H1 (cell line): ENCODE measurements around the gene C19orf25. TPM values are rescaled to one million over a fixed set of nuclear protein-coding genes. Genes with fewer than 3 reads are reported as not detected.

ENCODE experiments used
- CTCF ChIA-PET: fragments of 300-600 bp; sonication (Branson Sonifier 250); formaldehyde crosslinking; loops from one replicate; lab custom pipeline; 2021; ENCODE audit not compliant: partially characterized antibody; lab: Charles Lee
- POLR2A ChIA-PET: fragments of 300-600 bp; sonication (Branson Sonifier 250); formaldehyde crosslinking; loops from one replicate; lab custom pipeline; 2021; ENCODE audit warnings: inconsistent platforms; ENCODE audit not compliant: partially characterized antibody; lab: Charles Lee
- DNase-seq, 2 experiments: peaks; one replicate each; pipeline versions ENCODE4 v3.0.0 to v3.0.0-alpha.2; 2010 to 2022; ENCODE audit warnings: low spot score in 2 of 2, low read depth in 1 of 2, mixed read lengths in 1 of 2
- FAIRE-seq: peaks from 2 replicates; lab custom pipeline; 2011; peaks lifted over from hg19 to GRCh38; lab: Jason Lieb, UNC
- H2AFZ ChIP-seq: 2 replicates; pipeline ENCODE4 v1.8.1; 2012; ENCODE audit warnings: low read length, inconsistent platforms
- H2AK5ac ChIP-seq: 2 replicates; pipeline ENCODE4 v1.6.1; 2013; ENCODE audit warnings: low read depth, low read length
- H2BK120ac ChIP-seq: replicated peaks from 2 replicates; pipeline ENCODE3; 2013; ENCODE audit warnings: low read depth, low read length, inconsistent platforms
- H2BK12ac ChIP-seq: 2 replicates; pipeline ENCODE4 v1.6.1; 2013; ENCODE audit warnings: low read depth, low read length
- H2BK15ac ChIP-seq: 2 replicates; pipeline ENCODE4 v1.6.1; 2013; ENCODE audit warnings: low read length
- H2BK20ac ChIP-seq: 2 replicates; pipeline ENCODE4 v1.6.1; 2013; ENCODE audit warnings: low read length
- H2BK5ac ChIP-seq: 2 replicates; pipeline ENCODE4 v1.6.1; 2013; ENCODE audit warnings: low read depth, low read length
- H3K14ac ChIP-seq: 2 replicates; pipeline ENCODE4 v1.6.1; 2013; ENCODE audit warnings: inconsistent platforms; ENCODE audit not compliant: insufficient read length
- H3K18ac ChIP-seq: 2 replicates; pipeline ENCODE4 v1.6.1; 2013; ENCODE audit warnings: low read length; ENCODE audit errors: extremely low read depth
- H3K23ac ChIP-seq: 2 replicates; pipeline ENCODE4 v1.6.1; 2013; ENCODE audit warnings: inconsistent platforms; ENCODE audit not compliant: insufficient read length
- H3K23me2 ChIP-seq: 2 replicates; pipeline ENCODE4 v1.6.1; 2013; ENCODE audit warnings: low read depth, low read length
- H3K27ac ChIP-seq: 2 replicates; pipeline ENCODE4 v1.6.1; 2011; ENCODE audit warnings: low read depth, low read length, inconsistent platforms
- H3K27me3 ChIP-seq, 4 experiments: replicated peaks in 1 of 4; 1 replicate in 1 of 4; 2 replicates in 3 of 4; pipeline versions ENCODE4 v1.6.1 to v1.8.1; 2011 to 2013; ENCODE audit warnings: low read length in 3 of 4, mild to moderate bottlenecking in 3 of 4, inconsistent platforms in 2 of 4, mixed read lengths in 2 of 4, moderate library complexity in 1 of 4; ENCODE audit not compliant: control insufficient read depth in 3 of 4, insufficient read depth in 3 of 4; ENCODE audit errors: extremely low read depth in 1 of 4
- H3K36me3 ChIP-seq, 4 experiments: 2 replicates each; pipeline versions ENCODE4 v1.6.1 to v1.8.1; 2011 to 2013; ENCODE audit warnings: mild to moderate bottlenecking in 4 of 4, low read length in 3 of 4, moderate library complexity in 2 of 4, control low read depth in 1 of 4, inconsistent platforms in 1 of 4; ENCODE audit not compliant: insufficient read depth in 4 of 4, control insufficient read depth in 2 of 4
- H3K4ac ChIP-seq: replicated peaks from 2 replicates; pipeline ENCODE3; 2013; ENCODE audit warnings: low read length, low read depth, mixed read lengths, inconsistent platforms; ENCODE audit not compliant: insufficient read length
- H3K4me1 ChIP-seq, 4 experiments: replicated peaks in 1 of 4; 1 replicate in 1 of 4; 2 replicates in 3 of 4; pipeline versions ENCODE4 v1.6.1 to v1.8.1; 2011 to 2013; ENCODE audit warnings: low read length in 3 of 4, inconsistent platforms in 2 of 4, mixed read lengths in 1 of 4; ENCODE audit not compliant: insufficient read depth in 4 of 4, control insufficient read depth in 3 of 4
- H3K4me2 ChIP-seq, 2 experiments: 2 replicates each; pipeline versions ENCODE4 v1.6.1 to v1.8.1; 2011 to 2013; ENCODE audit warnings: low read depth in 2 of 2, low read length in 2 of 2, control low read depth in 1 of 2, inconsistent platforms in 1 of 2, mild to moderate bottlenecking in 1 of 2; ENCODE audit not compliant: insufficient read depth in 1 of 2
- H3K4me3 ChIP-seq, 4 experiments: fragments of 200-600, 300-600 bp in 1 of 4; sonication (generic), shearing (Covaris generic), sonication (Bioruptor Twin) in 1 of 4; 2 replicates each; pipeline versions ENCODE4 v1.5.1 to v1.8.1; 2011 to 2016; ENCODE audit warnings: low read length in 4 of 4, low read depth in 3 of 4, control low read depth in 2 of 4, inconsistent platforms in 2 of 4, mild to moderate bottlenecking in 2 of 4, mixed read lengths in 1 of 4, moderate library complexity in 1 of 4; ENCODE audit not compliant: insufficient read depth in 2 of 4; ENCODE audit errors: extremely low read depth in 1 of 4
- H3K56ac ChIP-seq: replicated peaks from 2 replicates; pipeline ENCODE3; 2013; ENCODE audit warnings: low read depth, mild to moderate bottlenecking, mixed read lengths, low read length, inconsistent platforms; ENCODE audit not compliant: insufficient read length
- H3K79me1 ChIP-seq: 2 replicates; pipeline ENCODE4 v1.6.1; 2013; ENCODE audit warnings: low read depth, low read length, control low read depth
- H3K79me2 ChIP-seq, 2 experiments: 2 replicates each; pipeline versions ENCODE4 v1.6.1 to v1.8.1; 2012 to 2013; ENCODE audit warnings: low read length in 2 of 2, mild to moderate bottlenecking in 2 of 2, inconsistent platforms in 1 of 2; ENCODE audit not compliant: insufficient read depth in 2 of 2, control insufficient read depth in 1 of 2
- H3K9ac ChIP-seq, 4 experiments: replicated peaks in 1 of 4; 1 replicate in 1 of 4; 2 replicates in 3 of 4; pipeline versions ENCODE4 v1.6.1 to v1.8.1; 2011 to 2013; ENCODE audit warnings: low read depth in 3 of 4, low read length in 3 of 4, control low read depth in 2 of 4, mild to moderate bottlenecking in 2 of 4, moderate library complexity in 2 of 4, inconsistent platforms in 1 of 4; ENCODE audit errors: extremely low read depth in 1 of 4
- H3K9me3 ChIP-seq, 2 experiments: 2 replicates each; pipeline versions ENCODE4 v1.6.1 to v1.8.1; 2012 to 2013; ENCODE audit warnings: mild to moderate bottlenecking in 2 of 2, moderate library complexity in 2 of 2, control low read depth in 1 of 2, inconsistent platforms in 1 of 2, low read depth in 1 of 2, low read length in 1 of 2, mixed read lengths in 1 of 2; ENCODE audit not compliant: insufficient read depth in 2 of 2
- H4K20me1 ChIP-seq, 2 experiments: replicated peaks in 1 of 2; 2 replicates each; pipeline versions ENCODE3 to v1.8.1; 2011 to 2013; ENCODE audit warnings: inconsistent platforms in 2 of 2, low read length in 2 of 2, mild to moderate bottlenecking in 1 of 2; ENCODE audit not compliant: insufficient read depth in 2 of 2, control insufficient read depth in 1 of 2
- H4K5ac ChIP-seq: 2 replicates; pipeline ENCODE4 v1.6.1; 2013; ENCODE audit warnings: low read length, low read depth, mixed read lengths, inconsistent platforms; ENCODE audit not compliant: insufficient read length
- H4K8ac ChIP-seq: 2 replicates; pipeline ENCODE4 v1.8.0; 2013; ENCODE audit warnings: mild to moderate bottlenecking, moderate library complexity, low read length, inconsistent platforms; ENCODE audit not compliant: insufficient read depth; ENCODE audit errors: extremely low read depth
- H4K91ac ChIP-seq: replicated peaks from 2 replicates; pipeline ENCODE3; 2013; ENCODE audit warnings: low read length, mixed read lengths, inconsistent platforms; ENCODE audit not compliant: insufficient read length
- CBX8 ChIP-seq: fragments of 300-800, 300-1000 bp; sonication (generic); IDR thresholded peaks from 2 replicates; pipeline ENCODE4 v1.7.1; 2016; ENCODE audit warnings: low read depth, low read length, borderline replicate concordance
- CHD1 ChIP-seq: IDR thresholded peaks from 2 replicates; pipeline ENCODE4 v1.6.1; 2012; ENCODE audit warnings: low read depth, low read length, improper control_type of control experiment
- CHD2 ChIP-seq: IDR thresholded peaks from 2 replicates; pipeline ENCODE4 v1.6.1; 2012; ENCODE audit warnings: low read length, improper control_type of control experiment
- CREB1 ChIP-seq: IDR thresholded peaks from 2 replicates; pipeline ENCODE4 v1.6.1; 2012; ENCODE audit warnings: inconsistent platforms
- CTCF ChIP-seq, 3 experiments: IDR thresholded peaks; 1 replicate in 2 of 3; 2 replicates in 1 of 3; pipeline versions ENCODE4 v1.5.1 to v1.6.1; 2011; ENCODE audit warnings: low read length in 3 of 3, mild to moderate bottlenecking in 3 of 3, inconsistent platforms in 2 of 3, low read depth in 1 of 3, moderate library complexity in 1 of 3; ENCODE audit not compliant: insufficient read depth in 1 of 3; ENCODE audit errors: control extremely low read depth in 1 of 3
- HDAC2 ChIP-seq, 2 experiments: fragments of 300-600 bp in 1 of 2; sonication (generic) in 1 of 2; IDR thresholded peaks; 2 replicates each; pipeline ENCODE4 v1.6.1; 2011 to 2012; ENCODE audit warnings: low read depth in 2 of 2, low read length in 2 of 2, mild to moderate bottlenecking in 2 of 2, moderate library complexity in 2 of 2, borderline replicate concordance in 1 of 2, inconsistent platforms in 1 of 2
- MAFK ChIP-seq: IDR thresholded peaks from 2 replicates; pipeline ENCODE4 v1.6.1; 2012; ENCODE audit warnings: low read depth, mild to moderate bottlenecking, improper control_type of control experiment, low read length
- POU5F1 ChIP-seq: IDR thresholded peaks from 2 replicates; pipeline ENCODE4 v1.6.1; 2011; ENCODE audit warnings: low read depth, mild to moderate bottlenecking, low read length, moderate library complexity
- SIX5 ChIP-seq: IDR thresholded peaks from 2 replicates; pipeline ENCODE4 v1.6.1; 2011; ENCODE audit warnings: mild to moderate bottlenecking, low read depth, low read length
- TAF1 ChIP-seq: IDR thresholded peaks from 2 replicates; pipeline ENCODE4 v1.6.1; 2011; ENCODE audit warnings: mild to moderate bottlenecking, low read depth, low read length
- WGBS, 2 experiments: shearing (Covaris generic) in 1 of 2; methylation state at CpG; one replicate each; pipeline versions ENCODE4 v1.1.6 to v1.1.7; 2013 to 2015; ENCODE audit warnings: low lambda C conversion rate in 2 of 2, mixed read lengths in 2 of 2, inconsistent platforms in 1 of 2, low coverage in 1 of 2, missing lambda C conversion rate in 1 of 2; ENCODE audit not compliant: insufficient replicate concordance in 2 of 2, insufficient coverage in 1 of 2, insufficient read length in 1 of 2; ENCODE audit errors: extremely low coverage in 1 of 2, missing lambda C conversion rate in 1 of 2; 5-methylcytosine and 5-hydroxymethylcytosine counted together
- polyA plus RNA-seq, 7 experiments: library from polyadenylated mRNA; depleted of rRNA in 3 of 7; stranded (reverse) in 5 of 7; unstranded in 2 of 7; fragments of >200 nt in 5 of 7; fragments of 200-250 nt in 2 of 7; gene quantifications; 1 replicate in 5 of 7; 2 replicates in 1 of 7; 4 replicates in 1 of 7; pipeline versions ENCODE4 v1.2.1 to v1.2.3, GENCODE V29; 2011 to 2013; ENCODE audit warnings: missing spikeins in 2 of 7, mixed read lengths in 2 of 7
- total RNA-seq: library from RNA; stranded (reverse); fragmentation: NEBNext Ultra II Directional; extraction: Animal tissue kit (Norgen Biotek cat#: 25700); gene quantifications from 2 replicates; pipeline ENCODE4 v1.2.1, GENCODE V29; 2021

C19orf25 gene
- total and polyA plus RNA-seq, 2 of the 8 experiments (the other 6 are each of a cell fraction or from before 2014, with no cell fraction given): 41.3 to 67.4 TPM

GRCh38 chr19:1475751-1476437, 3.1 kb downstream of the C19orf25 start:
- no peak overlapping the region for H4K91ac ChIP-seq
- FAIRE-seq (no peak), DNase-seq (no peak)
- no peak overlapping the region for H3K9ac ChIP-seq
- POLR2A ChIA-PET: interaction anchor here (0.7 to 4.5 kb wide), 6 partner anchors 10 to 201 kb away, joined by 3 to 27 read pairs (median 4); partner anchors contain the start of gene FAM174C
- no peak overlapping the region for H2AFZ ChIP-seq
- no peak overlapping the region for H2BK12ac ChIP-seq
- peaks cover 0 to 8% (median 7%) of the 10 kb centered on the region in 4 experiments; a peak in 5 of 7 replicates for H3K4me1 ChIP-seq
- CTCF ChIA-PET: interaction anchor here (0.9 to 1.8 kb wide), 8 partner anchors 10 to 36 kb away, joined by 3 to 5 read pairs (median 3); no protein-coding TSS in a partner anchor
- H3K9me3 ChIP-seq: no peaks in the 10 kb centered on the region
- H2BK15ac ChIP-seq: no peak overlapping the region
- no peak overlapping the region for H3K18ac ChIP-seq
- 92% methylated on average over 30 of the region's 31 CpGs; no CpG with 5 or more reads in 1 of the 2 experiments for WGBS, 2 experiments
- peak overlapping the region; percentile 68; the same call in 1 of the 2 replicates for H4K8ac ChIP-seq
- H3K56ac ChIP-seq: no peak overlapping the region
- H3K23me2 ChIP-seq: peaks cover 10% of the 10 kb centered on the region
- H3K79me1 ChIP-seq: peaks cover 2% of the 10 kb centered on the region; the same call in 1 of the 2 replicates
- H3K4me2 ChIP-seq: no peak overlapping the region
- H3K23ac ChIP-seq: no peak overlapping the region
- no peak overlapping the region for H3K27ac ChIP-seq
- peaks cover 11 to 25% (median 22%) of the 10 kb centered on the region in 4 experiments for H3K27me3 ChIP-seq
- no peak overlapping the region for H3K4ac ChIP-seq
- no peak overlapping the region for H3K4me3 ChIP-seq
- no peak overlapping the region for H2BK120ac ChIP-seq
- H3K36me3 ChIP-seq: peaks cover 0 to 3% (median 1%) of the 10 kb centered on the region in 4 experiments; a peak in 1 of 8 replicates
- peaks cover 20 to 42% of the 10 kb centered on the region in 2 experiments for H4K20me1 ChIP-seq
- no peak overlapping the region for H4K5ac ChIP-seq
- no peak overlapping the region for H3K14ac ChIP-seq
- peaks cover 0 to 4% of the 10 kb centered on the region in 2 experiments; a peak in 1 of 4 replicates for H3K79me2 ChIP-seq
- H2AK5ac ChIP-seq: no peak overlapping the region
- H2BK5ac ChIP-seq: no peak overlapping the region
- no peak overlapping the region for H2BK20ac ChIP-seq
- TF ChIP-seq CTCF (IDR thresholded peaks at IDR 0.05; ENCODE audit: control extremely low read depth in 1 of 3, insufficient read depth in 1 of 3, low read depth in 1 of 3, low read length in 3 of 3) (no peak), HDAC2 (IDR thresholded peaks at IDR 0.05; ENCODE audit: borderline replicate concordance in 1 of 2, low read depth in 2 of 2, low read length in 2 of 2) (no peak), CBX8 (no peak), TAF1 (no peak), SIX5 (no peak), CHD1 (no peak), CHD2 (no peak), POU5F1 (no peak), CREB1 (no peak), MAFK (no peak)
